CD4-positive, alpha-beta T cell treated with Interleukin-4 for 4 hours (primary cell): ENCODE results near the gene GRHPR.
"Not testable (repeated sequence)": the region's sequence is repeated elsewhere in the genome, so short reads cannot be mapped to it uniquely, and the experiment has no call there.

Source experiments
- DNase-seq: peaks from one replicate; pipeline ENCODE4 v3.0.0-alpha.2; 2020

GRHPR gene

GRCh38 chr9:37422289-37423104, at the start of gene GRHPR:
GRHPR (plus strand) TSS chr9:37422696; CDS start chr9:37422751, 55 bp downstream.
- DNase-seq: peak; percentile 84

- no peak for DNase-seq
Measured at GRCh38 chr9:37372839-37373238, 49.7 kb upstream of the GRHPR start.

- no peak for DNase-seq
Measured at GRCh38 chr9:37373621-37374020, 48.9 kb upstream of the GRHPR start.

GRCh38 chr9:37374892-37375291, 47.6 kb upstream of the GRHPR start:
- no peak for DNase-seq

GRCh38 chr9:37377688-37378612, 44.5 kb upstream of the GRHPR start:
- no peak for DNase-seq

- DNase-seq: no peak
Measured at GRCh38 chr9:37378613-37379004, 43.9 kb upstream of the GRHPR start.

GRCh38 chr9:37379835-37380234, 42.7 kb upstream of the GRHPR start:
- DNase-seq: no peak

- DNase-seq: no peak
Measured at GRCh38 chr9:37380570-37380969, 41.9 kb upstream of the GRHPR start.

- no peak for DNase-seq
Measured at GRCh38 chr9:37381094-37381741, 41.3 kb upstream of the GRHPR start.

- DNase-seq: no peak
Measured at GRCh38 chr9:37382161-37382981, 40.1 kb upstream of the GRHPR start.

- no peak for DNase-seq
Measured at GRCh38 chr9:37382982-37383357, 39.5 kb upstream of the GRHPR start.

GRCh38 chr9:37383393-37383792, 39.1 kb upstream of the GRHPR start:
- DNase-seq: no peak

GRCh38 chr9:37383876-37384746, 38.4 kb upstream of the GRHPR start:
- no peak for DNase-seq

- no peak for DNase-seq
Measured at GRCh38 chr9:37385286-37385685, 37.2 kb upstream of the GRHPR start.

- DNase-seq: no peak
Measured at GRCh38 chr9:37386988-37387387, 35.5 kb upstream of the GRHPR start.

GRCh38 chr9:37390759-37391158, 31.7 kb upstream of the GRHPR start:
- DNase-seq: peak; percentile 5

- DNase-seq: no peak
Measured at GRCh38 chr9:37392272-37392671, 30.2 kb upstream of the GRHPR start.

- no peak for DNase-seq
Measured at GRCh38 chr9:37395229-37395628, 27.3 kb upstream of the GRHPR start.

GRCh38 chr9:37395663-37396062, 26.8 kb upstream of the GRHPR start:
- DNase-seq: no peak

GRCh38 chr9:37397948-37398347, 24.5 kb upstream of the GRHPR start:
- not testable (repeated sequence) for DNase-seq

- no peak for DNase-seq
Measured at GRCh38 chr9:37398464-37399025, 24.0 kb upstream of the GRHPR start.
